ENCODE results near the gene MYH14. TPM values are rescaled to one million over a fixed set of nuclear protein-coding genes. Genes with fewer than 3 reads are reported as not detected.

MYH14 gene
- total RNA-seq, 3 donors from 2014 or later = 16.6 to 24.7 (median 19.3) TPM

DNA sequence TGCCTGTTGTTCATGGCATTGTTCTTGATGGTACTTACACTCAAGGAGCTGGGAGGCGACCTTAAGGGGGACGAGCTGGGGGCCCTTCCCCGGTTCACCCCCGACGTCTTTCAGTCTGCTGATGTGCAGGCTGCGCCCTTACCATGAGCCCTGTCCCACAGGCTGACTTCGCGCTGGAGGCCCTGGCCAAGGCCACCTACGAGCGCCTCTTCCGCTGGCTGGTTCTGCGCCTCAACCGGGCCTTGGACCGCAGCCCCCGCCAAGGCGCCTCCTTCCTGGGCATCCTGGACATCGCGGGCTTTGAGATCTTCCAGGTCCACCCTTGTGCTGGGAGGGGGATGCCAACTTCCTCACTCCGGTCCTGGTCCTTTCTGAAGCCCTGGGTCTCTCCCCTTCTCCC is 45.4 kb downstream of the MYH14 start:
- no peak overlapping the region for H3K4me3 ChIP-seq
- no peak overlapping the region for H3K27ac ChIP-seq
- no peak for DNase-seq (ENCODE audit: low spot score in 2 of 2)
- TF ChIP-seq POLR2A (IDR thresholded peaks at IDR 0.05) = no peak
- TF ChIP-seq, protein P1, sequence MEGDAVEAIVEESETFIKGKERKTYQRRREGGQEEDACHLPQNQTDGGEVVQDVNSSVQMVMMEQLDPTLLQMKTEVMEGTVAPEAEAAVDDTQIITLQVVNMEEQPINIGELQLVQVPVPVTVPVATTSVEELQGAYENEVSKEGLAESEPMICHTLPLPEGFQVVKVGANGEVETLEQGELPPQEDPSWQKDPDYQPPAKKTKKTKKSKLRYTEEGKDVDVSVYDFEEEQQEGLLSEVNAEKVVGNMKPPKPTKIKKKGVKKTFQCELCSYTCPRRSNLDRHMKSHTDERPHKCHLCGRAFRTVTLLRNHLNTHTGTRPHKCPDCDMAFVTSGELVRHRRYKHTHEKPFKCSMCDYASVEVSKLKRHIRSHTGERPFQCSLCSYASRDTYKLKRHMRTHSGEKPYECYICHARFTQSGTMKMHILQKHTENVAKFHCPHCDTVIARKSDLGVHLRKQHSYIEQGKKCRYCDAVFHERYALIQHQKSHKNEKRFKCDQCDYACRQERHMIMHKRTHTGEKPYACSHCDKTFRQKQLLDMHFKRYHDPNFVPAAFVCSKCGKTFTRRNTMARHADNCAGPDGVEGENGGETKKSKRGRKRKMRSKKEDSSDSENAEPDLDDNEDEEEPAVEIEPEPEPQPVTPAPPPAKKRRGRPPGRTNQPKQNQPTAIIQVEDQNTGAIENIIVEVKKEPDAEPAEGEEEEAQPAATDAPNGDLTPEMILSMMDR (IDR thresholded peaks at IDR 0.05) = no peak
- no peak for TF ChIP-seq POLR2AphosphoS5 (IDR thresholded peaks at IDR 0.05)
- no peaks in the 10 kb centered on the region for H3K27me3 ChIP-seq
- H3K4me1 ChIP-seq = no peaks in the 10 kb centered on the region
- peaks cover 6 to 9% of the 10 kb centered on the region in 2 donors for H3K9me3 ChIP-seq
- intact Hi-C loops (cut with DNase I; ENCODE audit: low total_unique reads) = no loop called here
- H3K36me3 ChIP-seq = no peaks in the 10 kb centered on the region

DNA sequence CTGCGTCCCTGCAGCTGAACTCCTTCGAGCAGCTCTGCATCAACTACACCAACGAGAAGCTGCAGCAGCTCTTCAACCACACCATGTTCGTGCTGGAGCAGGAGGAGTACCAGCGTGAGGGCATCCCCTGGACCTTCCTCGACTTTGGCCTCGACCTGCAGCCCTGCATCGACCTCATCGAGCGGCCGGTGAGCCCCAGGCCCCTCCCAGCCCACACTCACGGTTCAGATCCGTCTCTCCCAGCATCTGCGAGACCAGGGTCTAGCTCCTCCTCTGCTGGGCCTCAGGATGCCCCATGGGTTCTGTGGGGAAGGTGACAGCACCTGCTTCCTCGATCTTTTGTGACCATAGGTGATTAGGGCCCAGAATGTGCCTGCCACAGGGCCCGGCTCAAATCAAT is 46.2 kb downstream of the MYH14 start:
- no peaks in the 10 kb centered on the region for H3K36me3 ChIP-seq
- H3K4me3 ChIP-seq = no peak overlapping the region
- intact Hi-C loops (cut with DNase I; ENCODE audit: low total_unique reads) = no loop called here

DNA sequence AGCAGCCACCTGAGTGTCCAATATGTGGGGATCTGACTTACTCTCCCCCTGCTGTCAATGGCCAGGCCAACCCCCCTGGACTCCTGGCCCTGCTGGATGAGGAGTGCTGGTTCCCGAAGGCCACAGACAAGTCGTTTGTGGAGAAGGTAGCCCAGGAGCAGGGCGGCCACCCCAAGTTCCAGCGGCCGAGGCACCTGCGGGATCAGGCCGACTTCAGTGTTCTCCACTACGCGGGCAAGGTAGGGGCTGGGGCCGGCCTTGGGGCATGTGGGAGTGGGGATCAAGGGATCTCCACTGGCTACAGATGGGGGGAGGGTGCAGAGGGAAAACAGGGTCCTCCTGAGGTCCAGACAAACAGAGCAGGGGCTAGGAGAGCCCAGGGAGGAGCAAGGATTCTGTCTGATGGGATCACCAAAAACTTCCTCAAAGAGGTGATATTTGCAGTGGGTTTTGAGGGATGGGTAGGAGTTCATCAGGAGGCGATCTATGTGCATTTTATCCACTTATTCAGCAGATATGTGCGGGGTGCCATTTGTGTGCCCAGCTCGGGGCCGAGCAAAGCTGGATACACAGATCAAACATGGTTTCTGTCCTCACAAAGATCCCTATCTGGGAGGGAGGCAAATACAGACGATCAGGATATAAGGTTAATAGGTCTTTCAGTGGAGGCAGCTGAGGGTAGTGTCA is 47.2 kb downstream of the MYH14 start:
- no peaks in the 10 kb centered on the region for H3K27me3 ChIP-seq
- no peaks in the 10 kb centered on the region for H3K4me1 ChIP-seq
- H3K36me3 ChIP-seq = no peaks in the 10 kb centered on the region
- no peak overlapping the region for H3K4me3 ChIP-seq
- H3K9me3 ChIP-seq = peaks cover 6 to 9% of the 10 kb centered on the region in 2 donors
- intact Hi-C loops (cut with DNase I; ENCODE audit: low total_unique reads) = no loop called here
- TF ChIP-seq POLR2AphosphoS5 (IDR thresholded peaks at IDR 0.05) (no peak), POLR2A (IDR thresholded peaks at IDR 0.05) (no peak)
- TF ChIP-seq, protein P1 (IDR thresholded peaks at IDR 0.05) = no peak
- no peak for DNase-seq (ENCODE audit: low spot score in 2 of 2)
- H3K27ac ChIP-seq = no peak overlapping the region

More for the DNA sequence above, 46.2 kb downstream of the MYH14 start:
- no peak overlapping the region for H3K27ac ChIP-seq
- peaks cover 6 to 9% of the 10 kb centered on the region in 2 donors for H3K9me3 ChIP-seq
- TF ChIP-seq POLR2AphosphoS5 (IDR thresholded peaks at IDR 0.05) (no peak), POLR2A (IDR thresholded peaks at IDR 0.05) (no peak)
- TF ChIP-seq, protein P1 (IDR thresholded peaks at IDR 0.05) = no peak
- no peak for DNase-seq (ENCODE audit: low spot score in 2 of 2)
- no peaks in the 10 kb centered on the region for H3K27me3 ChIP-seq
- no peaks in the 10 kb centered on the region for H3K4me1 ChIP-seq

DNA sequence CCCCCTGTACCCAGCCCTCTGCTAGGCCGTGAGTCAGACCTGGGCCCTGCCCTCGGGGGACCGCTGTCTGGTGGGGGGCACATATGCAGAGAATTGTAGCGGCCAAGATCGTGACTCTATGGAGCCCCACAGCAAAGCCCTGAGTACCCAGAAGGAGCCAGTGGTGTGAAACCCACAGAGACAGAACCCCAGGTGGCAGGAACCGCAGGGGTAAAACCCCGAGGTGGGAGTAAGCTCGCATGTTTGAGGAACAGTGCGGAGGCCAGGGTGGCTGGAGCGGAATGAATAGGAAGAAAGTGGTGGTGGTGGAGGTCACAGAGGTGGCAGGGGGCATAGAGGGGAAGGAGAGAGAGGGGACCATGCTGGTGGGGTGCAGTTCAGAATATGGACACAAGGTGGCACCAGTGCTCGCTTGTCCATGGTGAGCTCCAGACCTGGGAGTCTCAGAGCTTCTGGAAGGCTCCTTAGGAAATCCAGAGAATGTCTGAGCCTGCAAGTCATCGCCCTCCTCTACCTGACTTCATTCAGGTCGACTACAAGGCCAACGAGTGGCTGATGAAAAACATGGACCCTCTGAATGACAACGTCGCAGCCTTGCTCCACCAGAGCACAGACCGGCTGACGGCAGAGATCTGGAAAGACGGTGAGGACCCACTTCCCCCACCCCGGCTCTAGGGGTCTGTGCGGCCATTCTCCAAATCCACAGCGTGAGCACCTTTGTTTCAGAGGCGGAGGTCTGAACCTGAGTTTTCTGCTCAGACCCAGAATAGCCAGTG is 48.9 kb downstream of the MYH14 start:
- H3K27me3 ChIP-seq = no peaks in the 10 kb centered on the region
- TF ChIP-seq, protein P1 (IDR thresholded peaks at IDR 0.05) = peak in 2 of 3 donors; percentile 45 to 58
- TF ChIP-seq POLR2AphosphoS5 (IDR thresholded peaks at IDR 0.05) = no peak
- intact Hi-C loops (cut with DNase I; ENCODE audit: low total_unique reads) = loop anchor here (1.0 kb wide), 1 partner anchor 45 kb away; no protein-coding TSS in a partner anchor
- H3K27ac ChIP-seq = no peak overlapping the region
- no peaks in the 10 kb centered on the region for H3K36me3 ChIP-seq
- no peak overlapping the region for H3K4me3 ChIP-seq
- no peaks in the 10 kb centered on the region for H3K4me1 ChIP-seq
- peaks cover 6 to 12% of the 10 kb centered on the region in 2 donors for H3K9me3 ChIP-seq
- DNase-seq (ENCODE audit: low spot score in 2 of 2) = no peak

DNA sequence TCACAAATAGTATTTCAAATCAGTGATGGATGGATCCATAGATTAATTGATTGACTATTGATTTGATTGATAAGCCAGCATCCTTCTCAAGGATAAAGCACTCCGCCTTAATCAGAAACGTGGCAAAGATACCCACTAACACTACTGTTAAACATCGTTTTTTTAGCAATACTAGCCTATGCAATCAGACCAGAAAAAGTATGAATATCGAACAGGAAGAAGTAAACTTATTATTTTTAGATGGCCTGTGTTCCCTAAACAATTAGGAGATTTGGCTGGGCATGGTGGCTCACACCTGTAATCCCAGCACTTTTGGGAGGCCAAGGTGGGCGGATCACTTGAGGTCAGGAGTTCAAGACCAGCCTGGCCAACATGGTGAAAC is 49.5 kb downstream of the MYH14 start:
- Histone ChIP-seq H3K36me3 (no peaks in the 10 kb centered on the region), H3K4me3 (no peak overlapping the region), H3K27me3 (no peaks in the 10 kb centered on the region), H3K4me1 (no peaks in the 10 kb centered on the region), H3K9me3 (peaks cover 6 to 12% of the 10 kb centered on the region in 2 donors), H3K27ac (no peak overlapping the region)
- intact Hi-C loops (cut with DNase I; ENCODE audit: low total_unique reads) = loop anchor here (1.0 kb wide), 1 partner anchor 46 kb away; no protein-coding TSS in a partner anchor
- no peak for DNase-seq (ENCODE audit: low spot score in 2 of 2)
- TF ChIP-seq POLR2A (IDR thresholded peaks at IDR 0.05) = no peak
- TF ChIP-seq POLR2AphosphoS5 (IDR thresholded peaks at IDR 0.05) = no peak
- TF ChIP-seq, protein P1 (IDR thresholded peaks at IDR 0.05) = no peak

Measured in breast epithelium (tissue), 4 donors.